Karpas-422 (cell line): ENCODE measurements around the gene FREM1. TPM values are rescaled to one million over a fixed set of nuclear protein-coding genes. Genes with fewer than 3 reads are reported as not detected.

Experiments used
- DNase-seq: peaks from one replicate; pipeline ENCODE4 v3.0.0-alpha.2; 2015
- H2AFZ ChIP-seq: fragments of 200-600 bp; sonication (generic); 2 replicates; pipeline ENCODE4 v1.6.1; 2014; ENCODE audit warnings: antibody characterized with exemption, low read length, mixed read lengths
- H3K27ac ChIP-seq: fragments of 200-600 bp; sonication (generic); 2 replicates; pipeline ENCODE4 v1.5.1; 2014; ENCODE audit warnings: mild to moderate bottlenecking, low read length, moderate library complexity
- H3K27me3 ChIP-seq: fragments of 200-600 bp; sonication (generic); 2 replicates; pipeline ENCODE4 v1.6.1; 2014; ENCODE audit warnings: low read length, mixed read lengths
- H3K36me3 ChIP-seq: fragments of 200-600 bp; sonication (generic); 2 replicates; pipeline ENCODE4 v1.6.1; 2014; ENCODE audit warnings: low read length, mixed read lengths; ENCODE audit not compliant: insufficient read depth
- H3K4me1 ChIP-seq: fragments of 200-600 bp; sonication (generic); 2 replicates; pipeline ENCODE4 v1.6.1; 2014; ENCODE audit warnings: mild to moderate bottlenecking, low read length, mixed read lengths
- H3K4me2 ChIP-seq: fragments of 200-600 bp; sonication (generic); 2 replicates; pipeline ENCODE4 v1.6.1; 2014; ENCODE audit warnings: low read length, low read depth, mild to moderate bottlenecking; ENCODE audit not compliant: poor library complexity, severe bottlenecking
- H3K4me3 ChIP-seq: fragments of 200-600 bp; sonication (generic); 2 replicates; pipeline ENCODE4 v1.5.1; 2014; ENCODE audit warnings: mild to moderate bottlenecking, antibody characterized with exemption, low read length, mixed read lengths
- H3K79me2 ChIP-seq: fragments of 200-600 bp; sonication (generic); 2 replicates; pipeline ENCODE4 v1.6.1; 2014; ENCODE audit warnings: mild to moderate bottlenecking, low read length, mixed read lengths
- H3K9ac ChIP-seq: fragments of 200-600 bp; sonication (generic); 2 replicates; pipeline ENCODE4 v1.6.0; 2014; ENCODE audit warnings: low read length
- H3K9me2 ChIP-seq: fragments of 200-600 bp; sonication (generic), shearing (Covaris generic); replicated peaks from 2 replicates; pipeline ENCODE4 v1.6.0; 2014; ENCODE audit warnings: mild to moderate bottlenecking, low read length, moderate library complexity; ENCODE audit not compliant: insufficient read depth
- H3K9me3 ChIP-seq: fragments of 300-700, 200-600 bp; sonication (generic); 2 replicates; pipeline ENCODE4 v1.6.1; 2014; ENCODE audit warnings: low read length, mixed read lengths
- H4K20me1 ChIP-seq: fragments of 200-600 bp; sonication (generic); 2 replicates; pipeline ENCODE4 v1.6.1; 2014; ENCODE audit warnings: mild to moderate bottlenecking, antibody characterized with exemption, low read length, low read depth; ENCODE audit not compliant: insufficient read depth
- total RNA-seq: library from RNA; depleted of rRNA; stranded (reverse); fragments of >200 nt; shearing (Covaris generic); gene quantifications from 2 replicates; pipeline ENCODE4 v1.2.3, GENCODE V29; 2014; ENCODE audit warnings: low replicate concordance

Gene FREM1
- total RNA-seq, 1 experiment from 2014 or later, result not detected

DNA sequence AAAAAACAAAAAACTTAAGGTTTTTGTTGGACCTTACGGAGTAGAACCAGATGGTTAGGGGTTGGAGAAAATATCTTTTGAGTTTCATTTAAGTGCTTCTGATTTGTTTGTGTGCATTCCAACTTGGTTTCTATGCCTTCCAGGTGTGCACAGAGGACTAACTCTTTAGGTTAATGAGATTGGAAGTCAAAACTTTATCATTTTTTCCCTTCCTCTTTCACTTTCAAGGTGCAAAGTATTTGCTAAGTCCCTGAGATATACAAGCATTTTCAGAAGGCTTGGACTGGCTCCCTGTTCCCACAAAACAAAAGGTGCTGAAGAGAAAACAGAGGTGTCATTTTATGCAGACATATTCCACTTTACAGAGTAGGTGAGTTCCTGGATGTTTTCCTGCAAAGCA, 157.4 kb downstream of the FREM1 start:
- H3K36me3 ChIP-seq, result no peaks in the 10 kb centered on the region
- H4K20me1 ChIP-seq, result no peaks in the 10 kb centered on the region
- no peak overlapping the region for H2AFZ ChIP-seq
- no peak overlapping the region for H3K9ac ChIP-seq
- H3K9me3 ChIP-seq, result no peaks in the 10 kb centered on the region
- no peak overlapping the region for H3K4me2 ChIP-seq
- no peaks in the 10 kb centered on the region for H3K27me3 ChIP-seq
- H3K79me2 ChIP-seq, result no peaks in the 10 kb centered on the region
- H3K4me1 ChIP-seq, result no peaks in the 10 kb centered on the region
- H3K4me3 ChIP-seq, result no peak overlapping the region
- no peak for DNase-seq
- no peak overlapping the region for H3K27ac ChIP-seq
- H3K9me2 ChIP-seq, result no peaks in the 10 kb centered on the region

DNA sequence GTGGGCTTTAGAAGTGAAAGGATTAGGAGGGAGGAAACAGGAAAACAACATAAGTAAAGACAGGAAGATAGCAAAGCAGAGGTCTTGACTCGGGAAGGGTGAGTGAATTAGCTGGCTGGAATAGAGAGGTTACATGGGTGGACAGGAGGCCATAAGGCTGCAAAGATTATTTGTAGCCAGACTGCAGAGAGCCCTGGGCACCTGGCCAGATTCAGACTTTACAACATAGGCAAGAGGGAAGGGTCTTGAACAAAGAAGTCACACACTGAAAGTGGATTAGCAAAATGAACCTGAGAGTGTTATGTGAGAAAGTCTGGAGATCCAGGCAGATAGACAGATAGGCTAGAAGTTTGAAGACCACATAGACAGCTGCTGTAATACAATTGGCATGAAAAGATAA, 158.0 kb downstream of the FREM1 start:
- Histone ChIP-seq H3K9me3 (no peaks in the 10 kb centered on the region), H2AFZ (no peak overlapping the region), H3K4me1 (no peaks in the 10 kb centered on the region), H3K9me2 (no peaks in the 10 kb centered on the region), H3K9ac (no peak overlapping the region), H3K4me2 (no peak overlapping the region), H3K27ac (no peak overlapping the region), H3K4me3 (no peak overlapping the region), H3K36me3 (no peaks in the 10 kb centered on the region), H4K20me1 (no peaks in the 10 kb centered on the region), H3K27me3 (no peaks in the 10 kb centered on the region), H3K79me2 (no peaks in the 10 kb centered on the region)
- DNase-seq, result no peak

GRCh38 chr9:14750821-14751220, 159.4 kb downstream of the FREM1 start:
- Histone ChIP-seq H4K20me1 (no peaks in the 10 kb centered on the region), H3K27ac (no peak overlapping the region), H3K9me2 (no peaks in the 10 kb centered on the region), H3K36me3 (no peaks in the 10 kb centered on the region), H3K79me2 (no peaks in the 10 kb centered on the region), H3K4me1 (no peaks in the 10 kb centered on the region), H2AFZ (no peak overlapping the region), H3K9ac (no peak overlapping the region), H3K27me3 (no peaks in the 10 kb centered on the region), H3K9me3 (no peaks in the 10 kb centered on the region), H3K4me3 (no peak overlapping the region), H3K4me2 (no peak overlapping the region)
- no peak for DNase-seq

DNA sequence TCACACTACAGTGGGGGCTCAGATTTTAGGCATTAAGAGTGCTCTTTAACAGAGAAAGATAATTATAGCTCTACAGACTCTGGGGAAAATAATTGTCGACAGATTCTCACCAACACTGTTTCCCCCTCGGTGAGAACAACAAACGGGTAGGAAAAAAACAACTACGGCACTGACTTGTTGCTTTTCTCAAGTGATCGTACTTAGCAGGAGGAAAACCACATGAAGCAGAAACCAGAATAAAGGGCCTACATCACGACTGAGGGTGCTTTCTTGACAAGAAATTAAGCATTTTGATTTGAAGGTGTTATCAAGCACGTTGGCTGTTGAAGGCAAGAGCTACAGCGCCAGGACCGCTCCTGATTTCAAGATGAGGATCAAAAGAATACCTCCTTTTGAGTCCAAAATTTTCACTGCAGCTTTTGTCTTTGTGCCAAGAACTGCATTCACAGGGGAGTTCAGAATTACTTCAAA, 160.5 kb downstream of the FREM1 start:
- Histone ChIP-seq H3K27me3 (no peaks in the 10 kb centered on the region), H3K4me2 (no peak overlapping the region), H4K20me1 (no peaks in the 10 kb centered on the region), H2AFZ (no peak overlapping the region), H3K9me3 (no peaks in the 10 kb centered on the region), H3K79me2 (no peaks in the 10 kb centered on the region), H3K27ac (no peak overlapping the region), H3K9ac (no peak overlapping the region), H3K9me2 (no peaks in the 10 kb centered on the region), H3K36me3 (no peaks in the 10 kb centered on the region), H3K4me3 (no peak overlapping the region), H3K4me1 (no peaks in the 10 kb centered on the region)
- no peak for DNase-seq

GRCh38 chr9:14748373-14748772, 161.9 kb downstream of the FREM1 start:
- Histone ChIP-seq H3K27ac (no peak overlapping the region), H3K4me2 (no peak overlapping the region), H3K36me3 (no peaks in the 10 kb centered on the region), H3K79me2 (no peaks in the 10 kb centered on the region), H3K9me3 (no peaks in the 10 kb centered on the region), H2AFZ (no peak overlapping the region), H3K4me3 (no peak overlapping the region), H3K9me2 (no peaks in the 10 kb centered on the region), H3K9ac (no peak overlapping the region), H3K4me1 (no peaks in the 10 kb centered on the region), H3K27me3 (no peaks in the 10 kb centered on the region), H4K20me1 (no peaks in the 10 kb centered on the region)
- DNase-seq, result no peak

DNA sequence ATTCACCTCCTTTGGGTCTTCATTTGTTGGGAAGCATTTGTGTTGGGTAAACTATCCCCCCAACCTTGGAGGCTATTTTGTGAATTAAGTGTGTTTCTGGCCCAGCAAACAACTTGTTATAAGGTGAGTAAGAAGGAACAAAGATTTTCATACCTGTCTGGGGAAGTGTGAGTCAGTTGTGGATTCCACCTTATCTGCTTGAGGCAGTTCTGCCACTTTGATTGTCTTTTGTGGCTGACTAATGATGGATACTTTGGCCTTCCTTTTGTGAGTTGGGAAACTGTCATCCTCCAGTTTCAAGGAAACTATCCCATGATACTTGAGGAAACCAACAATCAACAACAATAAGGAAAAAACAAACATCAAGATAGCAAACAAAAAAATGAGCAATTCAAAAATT, 163.1 kb downstream of the FREM1 start:
- Histone ChIP-seq H3K36me3 (no peaks in the 10 kb centered on the region), H3K9me2 (no peaks in the 10 kb centered on the region), H3K4me2 (no peak overlapping the region), H3K9ac (no peak overlapping the region), H3K79me2 (no peaks in the 10 kb centered on the region), H4K20me1 (no peaks in the 10 kb centered on the region), H3K9me3 (no peaks in the 10 kb centered on the region), H3K4me3 (no peak overlapping the region), H3K4me1 (no peaks in the 10 kb centered on the region), H3K27ac (no peak overlapping the region), H2AFZ (no peak overlapping the region), H3K27me3 (no peaks in the 10 kb centered on the region)
- no peak for DNase-seq

GRCh38 chr9:14746626-14747025, 163.6 kb downstream of the FREM1 start:
- H3K36me3 ChIP-seq, result no peaks in the 10 kb centered on the region
- H3K27me3 ChIP-seq, result no peaks in the 10 kb centered on the region
- no peaks in the 10 kb centered on the region for H3K4me1 ChIP-seq
- no peaks in the 10 kb centered on the region for H3K9me2 ChIP-seq
- H3K9me3 ChIP-seq, result no peaks in the 10 kb centered on the region
- H3K4me3 ChIP-seq, result no peak overlapping the region
- no peak overlapping the region for H3K4me2 ChIP-seq
- DNase-seq, result no peak
- H4K20me1 ChIP-seq, result no peaks in the 10 kb centered on the region
- H3K9ac ChIP-seq, result no peak overlapping the region
- no peak overlapping the region for H3K27ac ChIP-seq
- H2AFZ ChIP-seq, result no peak overlapping the region
- no peaks in the 10 kb centered on the region for H3K79me2 ChIP-seq

DNA sequence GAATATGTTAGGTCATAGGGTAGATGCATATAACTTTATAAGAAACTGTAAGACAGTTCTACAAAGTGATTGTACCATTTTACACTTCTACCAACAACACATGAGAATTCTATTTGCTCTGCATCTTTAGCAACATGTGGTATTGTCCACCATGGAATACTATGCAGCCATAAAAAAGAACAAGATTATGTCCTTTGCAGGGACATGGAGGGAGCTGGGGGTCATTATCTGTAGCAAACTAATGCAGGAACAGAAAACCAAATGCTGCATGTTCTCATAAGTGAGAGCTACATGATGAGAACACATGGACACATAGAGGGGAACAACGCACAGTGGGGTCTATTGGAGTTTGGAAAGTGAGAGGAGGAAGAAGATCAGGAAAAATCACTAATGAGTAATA, 165.5 kb downstream of the FREM1 start:
- Histone ChIP-seq H3K27me3 (no peaks in the 10 kb centered on the region), H3K9ac (no peak overlapping the region), H3K27ac (no peak overlapping the region), H3K79me2 (no peaks in the 10 kb centered on the region), H3K9me2 (no peaks in the 10 kb centered on the region), H3K9me3 (no peaks in the 10 kb centered on the region), H3K4me2 (no peak overlapping the region), H3K4me3 (no peak overlapping the region), H3K36me3 (no peaks in the 10 kb centered on the region), H4K20me1 (no peaks in the 10 kb centered on the region), H3K4me1 (no peaks in the 10 kb centered on the region), H2AFZ (no peak overlapping the region)
- DNase-seq, result no peak

DNA sequence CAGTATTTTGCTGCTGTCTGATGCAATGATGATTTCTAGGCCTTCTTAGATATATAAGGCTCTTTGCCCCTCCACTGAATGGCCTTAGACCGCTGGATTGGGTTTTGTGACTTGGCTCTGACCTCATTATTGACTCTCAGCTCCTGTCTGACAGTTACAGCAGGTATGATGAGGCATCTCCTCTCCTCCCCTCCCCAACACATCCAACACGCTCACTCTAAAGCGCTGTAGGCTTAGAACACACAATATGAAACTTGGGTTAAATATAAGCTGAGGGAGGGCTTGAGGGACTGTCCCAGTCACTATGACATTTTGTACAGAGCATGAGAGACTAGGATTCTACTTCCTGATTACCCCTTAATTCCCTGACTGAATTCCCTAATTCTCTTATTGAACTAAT, 168.9 kb downstream of the FREM1 start:
- no peak for DNase-seq
- Histone ChIP-seq H3K9me3 (no peaks in the 10 kb centered on the region), H2AFZ (no peak overlapping the region), H3K9me2 (no peaks in the 10 kb centered on the region), H3K79me2 (no peaks in the 10 kb centered on the region), H3K4me1 (no peaks in the 10 kb centered on the region), H3K4me2 (no peak overlapping the region), H3K36me3 (no peaks in the 10 kb centered on the region), H3K9ac (no peak overlapping the region), H4K20me1 (no peaks in the 10 kb centered on the region), H3K27me3 (no peaks in the 10 kb centered on the region), H3K27ac (no peak overlapping the region), H3K4me3 (no peak overlapping the region)
